ENCODE data around the gene C1orf21.

Gene C1orf21

DNA sequence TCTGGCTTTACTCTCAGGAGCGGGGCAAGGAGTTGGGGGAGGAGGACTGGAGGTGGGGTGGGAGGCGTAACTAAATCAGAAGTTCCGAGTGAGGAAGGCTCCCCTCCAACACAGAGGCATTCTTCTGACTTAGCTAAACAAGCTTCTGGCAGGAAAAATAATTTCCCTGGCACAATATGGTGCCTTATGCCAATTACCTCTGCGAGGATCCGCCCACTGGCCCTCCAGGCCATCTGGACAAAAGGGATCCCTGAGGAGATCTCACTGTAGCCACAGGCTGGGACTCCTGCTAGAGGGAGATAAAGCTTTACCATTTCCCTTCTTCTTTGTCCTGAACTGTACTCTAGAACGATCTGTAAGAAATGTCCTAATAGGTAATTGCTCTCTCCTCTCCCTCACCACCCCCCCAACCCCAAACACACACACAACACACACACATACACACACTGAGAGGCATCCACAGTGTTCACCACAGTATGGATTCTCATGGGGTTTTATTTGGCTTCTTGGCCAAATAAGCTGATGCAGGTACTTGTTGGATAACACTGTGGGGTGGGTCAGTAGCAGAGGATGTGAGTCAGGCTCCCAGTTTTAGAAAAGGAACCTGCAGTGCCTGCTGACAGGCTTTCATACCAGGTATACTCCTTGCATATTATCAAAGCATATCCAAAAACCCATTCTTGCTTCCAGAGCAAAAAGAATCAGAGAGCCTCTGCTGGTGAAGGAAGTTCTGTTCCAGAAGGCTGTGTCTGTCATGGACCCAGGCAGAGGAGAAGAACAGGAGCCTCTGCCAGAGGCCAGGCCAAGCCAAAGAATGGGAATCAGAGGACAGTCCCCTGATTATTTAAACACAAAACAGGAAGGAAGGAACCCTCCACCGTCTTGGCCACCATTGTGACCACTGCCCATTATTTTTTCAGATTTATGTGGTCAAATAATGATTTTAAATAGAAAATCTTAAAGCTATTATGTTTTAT lies 169.1 kb downstream of the C1orf21 start:
- no peak for DNase-seq (ENCODE audit: low read depth in 2 of 2)

DNA sequence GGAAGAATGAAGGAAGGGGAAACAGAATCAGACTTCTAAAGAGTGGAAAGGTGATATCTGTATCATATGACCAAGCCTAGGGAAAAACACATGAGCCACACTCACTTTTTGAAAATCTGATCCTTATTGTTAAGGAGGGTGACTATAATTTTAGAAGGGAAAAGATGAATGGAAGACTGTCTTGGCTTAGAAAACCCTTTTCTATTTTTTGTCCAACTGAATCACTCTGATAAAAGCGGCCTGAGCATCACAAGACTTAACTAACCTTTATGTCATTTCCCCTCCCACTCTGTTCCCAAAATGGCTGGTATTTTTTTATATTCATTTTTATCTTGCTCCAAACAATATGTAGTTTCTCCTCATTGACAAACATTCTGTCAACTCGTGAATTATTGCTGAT lies 169.8 kb downstream of the C1orf21 start:
- DNase-seq (ENCODE audit: low read depth in 2 of 2) = no peak

DNA sequence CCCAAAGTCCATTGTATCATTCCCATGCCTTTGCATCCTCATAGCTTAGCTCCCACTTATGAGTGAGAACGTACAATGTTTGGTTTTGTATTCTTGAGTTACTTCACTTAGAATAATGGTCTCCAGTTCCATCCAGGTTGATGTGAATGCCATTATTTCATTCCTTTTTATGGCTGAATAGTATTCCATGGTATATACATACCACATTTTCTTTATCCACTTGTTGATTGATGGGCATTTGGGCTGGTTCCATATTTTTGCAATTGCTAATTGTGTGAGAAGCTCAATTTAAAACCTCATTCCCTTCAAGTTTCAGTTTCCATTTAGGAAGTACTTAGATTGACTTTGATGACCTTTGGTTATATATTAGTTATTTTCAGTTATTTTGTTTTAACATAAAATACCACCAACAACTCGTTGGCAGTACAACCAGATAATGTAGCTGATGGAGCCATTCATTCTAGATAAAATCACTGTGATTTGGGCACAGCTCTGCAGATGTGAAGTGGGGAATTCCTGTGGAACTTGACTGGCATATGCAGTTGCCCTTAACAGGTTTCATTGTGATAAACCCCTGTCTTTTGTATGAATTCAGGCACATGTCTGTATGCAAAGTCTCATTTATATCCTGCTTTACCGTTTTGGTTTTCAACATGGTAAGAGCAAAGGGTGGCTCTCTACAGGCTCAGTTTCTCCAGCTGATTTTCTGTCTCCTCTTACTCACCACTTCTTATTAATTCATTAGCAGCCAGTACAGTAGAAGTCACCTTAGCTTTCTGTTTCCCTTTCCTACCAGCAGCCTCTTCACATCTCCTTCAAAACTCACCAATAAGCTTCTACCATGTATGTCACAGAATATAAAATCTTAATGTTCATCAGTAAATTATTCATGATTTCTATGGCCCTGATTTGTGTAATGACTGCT lies 170.9 kb downstream of the C1orf21 start:
- no peak for DNase-seq (ENCODE audit: low read depth in 2 of 2)

DNA sequence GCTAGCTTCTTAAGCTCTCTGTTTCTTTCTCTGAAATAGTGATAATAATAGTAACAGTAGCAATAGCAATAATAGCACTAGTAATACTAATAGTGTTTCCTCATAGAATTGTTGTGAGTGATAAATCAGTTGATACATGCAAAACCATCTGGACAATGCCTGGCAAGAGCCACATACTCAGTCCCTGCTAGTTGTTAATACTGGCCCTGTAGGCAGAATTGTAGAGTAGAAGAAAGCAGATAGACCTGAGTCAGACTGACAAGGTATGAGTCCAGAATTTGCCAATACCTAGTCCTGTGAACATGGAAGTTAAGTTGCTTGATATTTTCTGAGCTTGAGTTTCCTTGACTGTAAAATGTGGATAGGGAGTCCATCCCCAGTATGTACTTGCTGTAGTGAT lies 171.9 kb downstream of the C1orf21 start:
- DNase-seq (ENCODE audit: low read depth in 2 of 2) = no peak

DNA sequence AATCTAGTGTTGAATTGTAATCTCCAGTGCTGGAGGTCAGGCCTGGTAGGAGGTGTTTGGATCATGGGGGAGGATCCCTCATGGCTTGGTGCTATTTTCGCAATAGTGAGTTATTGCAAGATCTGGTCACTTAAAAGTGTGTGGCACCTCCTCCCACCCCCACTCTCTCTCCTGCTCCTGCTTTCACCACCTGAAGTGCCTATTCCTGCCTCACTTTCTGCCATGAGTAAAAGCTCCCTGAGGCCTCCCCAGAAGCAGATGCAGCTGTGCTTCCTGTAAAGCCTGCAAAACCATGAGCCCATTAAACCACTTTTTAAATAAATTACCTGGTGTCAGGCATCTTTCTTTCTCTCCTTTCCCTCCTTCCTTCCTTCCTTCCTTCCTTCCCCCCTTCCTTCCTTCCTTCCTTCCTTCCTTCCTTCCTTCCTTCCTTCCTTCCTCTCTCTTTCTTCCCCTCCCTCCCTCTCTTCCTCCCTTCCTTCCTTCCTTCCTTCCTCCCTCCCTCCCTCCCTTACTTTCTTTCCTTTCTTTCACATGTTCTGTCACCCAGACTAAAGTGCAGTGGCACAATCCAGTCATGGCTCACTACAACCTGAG lies 172.4 kb downstream of the C1orf21 start:
- no peak for DNase-seq (ENCODE audit: low read depth in 2 of 2)

DNA sequence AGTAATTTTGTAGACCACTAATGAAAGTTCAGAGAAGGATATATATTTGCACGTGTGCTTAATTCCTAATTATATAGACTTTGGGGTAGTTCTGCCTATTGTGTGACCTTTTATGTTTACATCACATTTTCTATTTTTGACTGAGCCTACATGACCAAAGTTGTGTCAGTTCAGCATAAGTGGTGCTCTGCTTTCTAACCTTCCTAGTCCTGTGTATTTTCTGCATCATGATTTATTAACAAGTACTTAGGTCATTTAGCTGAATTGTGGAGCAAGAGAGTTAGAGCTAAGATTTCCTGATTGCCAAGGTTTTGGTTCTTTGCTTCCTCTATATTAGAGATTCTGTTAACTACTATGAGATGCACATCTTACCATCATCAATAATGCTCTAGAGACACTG lies 176.0 kb downstream of the C1orf21 start:
- DNase-seq (ENCODE audit: low read depth in 2 of 2) = no peak

DNA sequence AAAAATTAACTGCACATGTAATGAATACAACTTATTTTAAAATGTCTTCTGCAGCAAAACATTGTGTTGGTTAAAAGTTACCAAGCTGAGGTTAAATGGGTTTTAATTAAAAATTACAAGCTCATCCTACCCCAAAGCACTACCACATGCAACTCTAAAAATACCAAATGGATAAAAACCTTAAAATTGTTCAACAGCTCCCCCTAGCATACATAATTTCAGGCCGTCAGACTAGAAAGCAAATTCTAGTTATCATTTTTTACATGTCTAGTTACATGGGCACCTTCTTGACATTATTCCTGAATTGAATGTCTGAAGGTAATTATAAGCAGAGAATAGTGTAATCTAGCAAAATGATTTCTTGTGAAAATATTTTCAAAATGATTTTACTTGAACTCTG lies 176.5 kb downstream of the C1orf21 start:
- DNase-seq (ENCODE audit: low read depth in 2 of 2) = no peak

DNA sequence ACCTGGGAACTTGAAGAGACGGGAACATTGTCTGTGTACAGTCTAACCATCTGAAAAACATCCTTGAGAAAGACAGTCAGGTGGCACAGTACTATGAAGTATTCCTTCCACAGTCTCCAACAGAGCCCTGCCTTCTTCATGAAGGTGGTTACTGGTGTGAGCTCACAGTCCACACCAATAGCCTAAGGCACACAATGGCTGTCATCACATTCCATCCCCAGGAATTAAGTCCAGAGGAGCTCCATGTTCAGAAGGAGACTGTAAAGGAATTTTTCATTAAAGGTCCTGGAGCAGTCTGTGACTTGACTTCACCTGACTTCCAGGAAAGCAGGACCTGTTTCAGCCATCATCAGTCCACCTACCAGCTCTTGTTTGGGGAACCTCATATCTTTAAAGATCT lies 180.2 kb downstream of the C1orf21 start:
- no peak for DNase-seq (ENCODE audit: low read depth in 2 of 2)

DNA sequence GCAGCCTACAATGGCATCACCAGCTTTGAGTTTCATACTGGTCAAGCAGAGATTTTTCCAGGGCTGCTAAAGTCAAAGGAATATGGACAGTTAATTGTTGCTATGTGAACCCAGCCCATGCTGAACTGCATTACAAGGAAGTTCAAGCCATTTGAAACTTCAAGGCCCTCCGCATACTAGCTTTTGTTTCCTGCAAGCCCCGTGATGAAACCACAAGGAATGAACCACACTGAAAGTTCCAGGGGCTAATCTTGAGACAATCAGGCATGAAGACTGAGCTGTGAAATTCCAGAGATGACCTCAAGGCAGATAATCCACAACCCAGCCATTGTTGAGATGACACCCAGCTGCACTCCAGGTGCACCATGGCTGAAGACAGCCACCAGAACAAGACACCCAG lies 180.8 kb downstream of the C1orf21 start:
- DNase-seq (ENCODE audit: low read depth in 2 of 2) = no peak

DNA sequence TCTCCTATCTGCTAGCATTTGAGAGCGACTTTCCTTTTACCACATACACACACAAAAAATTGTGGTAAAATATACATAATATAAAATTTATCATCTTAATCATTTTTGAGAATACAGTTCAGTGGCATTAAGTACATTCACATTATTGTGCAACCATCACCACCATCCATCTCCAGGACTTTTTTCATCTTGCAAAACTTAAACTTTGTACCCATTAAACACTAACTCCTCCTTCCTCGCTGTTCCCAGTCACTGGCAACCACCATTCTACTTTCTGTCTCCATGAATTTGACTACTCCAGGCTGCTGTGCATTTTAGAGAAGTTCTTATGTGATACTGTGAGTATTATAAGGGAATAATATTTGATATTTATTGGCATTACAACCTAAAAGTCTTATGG lies 181.3 kb downstream of the C1orf21 start:
- DNase-seq (ENCODE audit: low read depth in 2 of 2) = no peak

DNA sequence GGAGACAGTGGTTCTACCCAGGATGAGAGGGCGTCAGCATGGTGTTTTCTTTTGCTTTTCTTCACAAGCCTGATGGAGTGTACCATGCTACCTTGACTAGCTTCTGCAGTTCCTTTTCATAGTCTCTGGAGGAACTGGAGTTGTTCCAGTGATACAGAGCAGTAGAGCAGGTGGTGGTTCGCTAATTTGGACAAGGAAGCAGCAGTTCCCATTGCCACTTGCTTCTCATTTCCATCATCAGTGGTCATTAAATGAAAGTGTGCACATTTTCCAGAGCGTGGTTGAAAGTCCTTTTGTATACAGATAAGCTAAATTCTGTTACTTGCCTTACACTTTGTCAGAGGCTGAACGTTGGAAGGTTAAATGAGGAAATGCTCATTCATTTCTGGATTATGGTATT lies 182.3 kb downstream of the C1orf21 start:
- no peak for DNase-seq (ENCODE audit: low read depth in 2 of 2)

DNA sequence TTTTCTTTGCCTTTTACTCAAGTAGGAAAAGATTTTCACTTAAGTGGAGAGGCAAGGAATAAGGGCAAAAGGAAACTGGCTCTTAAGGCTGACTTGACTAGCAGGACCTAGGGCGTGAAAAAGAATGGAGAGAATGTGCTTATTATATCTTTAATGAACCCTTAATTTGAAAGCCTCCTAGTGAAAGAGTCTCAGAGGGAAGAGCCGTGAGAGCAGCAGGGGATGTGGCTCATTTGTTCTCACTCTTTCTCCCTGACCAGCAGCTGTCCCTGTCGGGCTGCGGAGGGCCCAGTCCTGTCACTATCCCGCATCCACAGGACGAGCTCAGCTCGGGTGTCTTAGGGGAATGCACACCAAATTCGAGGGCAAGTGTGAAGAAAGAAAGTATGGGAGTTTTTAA lies 187.8 kb downstream of the C1orf21 start:
- no peak for DNase-seq (ENCODE audit: low read depth in 2 of 2)

DNA sequence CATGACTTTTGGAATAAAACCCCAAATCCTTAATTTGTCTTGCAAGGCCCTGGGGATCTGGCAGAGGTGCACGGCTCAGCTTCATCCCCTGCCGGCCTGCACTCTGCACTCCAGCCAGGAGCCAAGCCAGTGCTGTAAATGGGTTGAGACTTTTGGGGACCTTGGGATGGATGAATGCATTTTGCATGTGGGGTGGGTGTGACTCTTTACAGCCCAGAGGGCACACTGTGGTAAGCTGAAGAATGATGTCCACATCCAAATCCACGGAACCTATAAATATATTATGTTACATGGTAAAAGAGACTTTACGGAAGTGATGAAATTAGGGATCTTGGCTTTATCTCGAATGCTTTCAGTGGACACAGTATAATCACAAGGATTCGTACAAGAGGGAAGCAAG lies 190.0 kb downstream of the C1orf21 start:
- no peak for DNase-seq (ENCODE audit: low read depth in 2 of 2)

DNA sequence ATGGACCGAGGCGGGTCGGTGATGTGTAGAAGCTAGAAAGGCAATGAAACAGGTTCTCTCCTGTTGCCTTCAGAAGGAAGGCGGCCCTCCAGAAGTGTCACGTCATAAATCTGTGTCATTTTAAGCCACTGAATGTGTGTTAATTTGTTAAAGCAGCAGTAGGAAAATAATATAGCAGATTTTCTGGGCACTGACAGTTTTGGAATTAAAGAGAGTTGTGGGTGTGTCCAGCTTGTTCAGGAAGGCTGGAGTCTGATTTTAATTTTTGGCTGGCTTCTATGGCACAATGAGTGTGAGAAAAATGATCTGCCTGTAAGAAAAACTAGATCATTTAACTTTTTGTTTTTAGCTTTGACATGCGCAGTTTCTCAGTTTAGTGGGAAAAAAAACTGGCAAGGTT lies 190.5 kb downstream of the C1orf21 start:
- no peak for DNase-seq (ENCODE audit: low read depth in 2 of 2)

DNA sequence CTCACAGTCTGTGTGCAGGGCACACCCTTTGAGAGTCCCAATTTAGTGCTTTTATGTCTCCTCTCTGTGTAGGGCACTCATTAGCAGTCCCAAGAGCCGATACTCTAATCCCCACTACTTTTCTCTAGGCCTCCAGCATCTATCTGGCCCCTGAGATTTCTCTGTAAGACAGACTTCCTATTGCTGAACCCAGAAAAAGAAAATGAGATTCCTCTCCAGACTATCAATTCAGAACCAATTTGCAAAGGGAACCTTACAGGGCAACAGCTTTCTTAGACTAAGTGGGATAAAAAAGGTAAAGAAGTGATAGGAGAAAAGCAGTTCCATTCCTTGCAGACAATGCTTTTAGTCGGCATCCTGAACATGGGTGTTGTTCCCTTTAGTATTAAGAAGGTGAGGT lies 195.6 kb downstream of the C1orf21 start:
- DNase-seq (ENCODE audit: low read depth in 2 of 2) = no peak

DNA sequence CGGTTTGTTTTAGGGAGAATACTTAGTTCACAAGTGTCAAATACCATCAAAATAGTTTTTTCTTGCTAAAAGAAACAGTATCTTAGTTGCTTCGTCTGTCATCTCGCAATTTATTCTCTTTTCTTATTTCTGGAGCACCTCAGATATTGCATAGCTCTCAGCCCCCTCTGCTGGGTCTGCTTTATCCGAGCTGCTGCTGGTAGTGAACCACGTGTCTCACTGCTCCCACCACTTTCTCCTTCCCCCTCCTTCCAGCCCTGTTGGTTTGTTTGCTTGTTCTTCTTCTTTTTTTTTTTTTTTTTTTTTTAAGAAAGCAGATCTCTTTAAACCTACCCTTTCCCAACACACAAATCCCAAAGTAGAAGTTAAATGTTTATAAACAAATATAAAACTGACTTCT lies 197.0 kb downstream of the C1orf21 start:
- no peak for DNase-seq (ENCODE audit: low read depth in 2 of 2)

DNA sequence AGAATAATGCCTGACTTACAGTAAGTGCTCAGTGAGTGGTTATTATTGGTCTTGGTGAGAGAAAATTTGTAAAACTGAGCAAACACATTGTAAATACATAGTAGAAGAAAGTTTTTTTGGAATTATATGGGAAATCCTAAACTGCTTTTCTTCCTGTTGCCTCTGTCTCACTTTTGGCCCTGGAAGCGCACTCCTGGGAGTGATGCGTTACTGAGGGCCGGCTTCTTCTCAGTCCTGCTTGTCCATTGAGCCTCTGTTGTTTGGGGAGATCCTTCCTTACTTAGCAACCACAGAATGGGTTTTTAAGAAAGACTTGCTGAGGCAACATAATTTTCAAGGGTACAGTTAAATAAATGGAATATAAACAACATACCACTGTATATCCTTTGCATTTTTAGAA lies 201.9 kb downstream of the C1orf21 start:
- DNase-seq (ENCODE audit: low read depth in 2 of 2) = no peak

DNA sequence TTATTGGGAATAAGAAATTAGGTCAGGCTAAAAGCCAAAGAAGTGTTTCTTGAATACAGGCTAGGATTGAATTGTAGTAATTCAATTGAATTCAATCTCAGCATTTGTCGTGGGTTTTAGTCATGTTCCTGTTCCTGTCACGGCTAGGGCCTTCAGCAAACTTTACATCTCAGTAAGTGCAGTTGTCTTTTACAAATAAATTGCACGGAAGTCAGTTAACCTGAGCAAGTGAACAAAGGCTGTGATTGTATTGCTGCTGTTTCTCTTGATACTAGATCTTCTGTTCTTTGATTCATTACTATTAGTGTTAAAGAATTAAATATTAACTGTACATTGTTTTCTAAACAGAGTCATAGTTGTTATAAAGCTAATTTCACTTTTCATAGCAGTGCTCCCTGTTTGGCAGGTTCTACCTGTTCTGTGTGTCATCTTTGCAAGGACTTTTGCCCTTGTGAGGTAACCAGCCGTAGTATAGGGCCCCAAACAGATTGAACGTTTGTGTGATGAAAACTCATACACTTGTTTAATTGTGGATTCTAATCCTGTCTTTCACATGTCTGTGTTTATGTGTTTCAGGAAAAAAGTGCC lies 203.4 kb downstream of the C1orf21 start:
- DNase-seq (ENCODE audit: low read depth in 2 of 2) = no peak

DNA sequence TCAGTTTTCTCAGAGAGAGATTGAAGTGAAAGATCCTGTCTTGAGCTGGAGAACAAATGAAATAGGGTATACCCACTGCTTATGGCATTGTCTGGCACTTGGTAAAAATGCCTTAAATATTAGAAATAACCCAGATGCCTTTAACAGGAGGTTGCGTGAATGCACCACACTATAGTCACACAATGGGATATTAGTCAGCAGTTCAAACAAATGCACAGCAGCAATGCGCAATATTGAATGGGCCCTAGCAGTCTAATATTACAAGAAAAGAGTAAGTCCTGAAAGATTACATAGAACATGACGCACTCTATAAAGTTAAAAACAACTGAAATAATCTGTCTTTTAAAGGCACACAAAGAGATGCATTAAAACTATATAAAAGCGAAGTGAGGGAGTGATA lies 206.8 kb downstream of the C1orf21 start:
- no peak for DNase-seq (ENCODE audit: low read depth in 2 of 2)

DNA sequence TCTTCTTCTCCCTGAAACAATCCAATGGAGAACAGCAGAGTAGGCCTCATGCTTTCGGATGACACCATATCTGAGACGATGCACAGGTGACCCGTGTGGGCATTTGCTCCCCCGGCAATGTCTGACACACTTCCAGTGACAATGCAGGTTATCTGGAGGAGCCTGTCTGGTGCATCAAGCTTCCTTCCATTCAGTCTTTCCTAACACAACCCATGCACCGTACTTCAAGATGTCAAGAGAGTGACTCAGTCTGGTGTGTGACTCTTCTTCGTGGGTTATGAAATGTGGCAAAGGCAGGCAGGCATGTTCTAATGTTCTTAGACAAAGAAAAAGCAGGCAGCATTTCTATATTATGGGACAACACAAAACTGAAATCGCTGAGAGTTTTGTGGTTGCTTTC lies 208.8 kb downstream of the C1orf21 start:
- DNase-seq (ENCODE audit: low read depth in 2 of 2) = no peak

DNA sequence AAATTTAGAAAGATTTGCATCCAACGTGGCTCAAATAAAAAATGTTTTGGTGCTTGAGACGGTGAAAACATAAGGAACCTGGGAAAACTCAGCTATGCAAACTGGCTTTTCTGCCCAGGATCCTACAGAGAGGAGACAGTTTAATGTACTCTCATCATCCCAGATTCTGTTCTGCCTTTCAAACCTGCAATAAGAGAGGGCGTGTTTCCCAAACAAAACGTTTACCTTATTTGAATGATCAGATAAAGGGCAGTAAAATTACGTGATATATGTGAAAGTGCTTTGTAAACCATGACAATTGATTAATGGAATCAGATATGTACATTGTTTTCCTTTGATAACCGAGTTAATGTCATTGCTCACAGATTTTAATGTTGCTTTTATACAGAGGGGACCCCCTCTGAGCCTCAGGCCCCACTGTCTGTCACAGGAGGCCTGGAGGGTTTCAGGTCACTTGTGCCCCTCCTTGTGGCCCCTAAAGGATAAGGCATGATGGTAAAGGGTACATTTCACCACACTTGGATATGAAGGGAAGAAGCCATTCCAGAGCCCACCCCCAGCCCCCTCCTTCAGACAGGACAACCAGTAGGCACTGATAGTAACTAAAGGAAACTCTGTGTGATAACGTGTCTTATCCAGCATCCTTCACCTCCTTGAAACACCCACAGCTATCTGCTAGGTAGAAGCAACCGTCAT lies 210.3 kb downstream of the C1orf21 start:
- no peak for DNase-seq (ENCODE audit: low read depth in 2 of 2)

Measured in stimulated activated CD8-positive, alpha-beta memory T cell treated with anti-CD3 and anti-CD28 coated beads, Interleukin-2, amount 100 ng/mL, for 1 hour (primary cell).